IMR-90 (cell line): ENCODE results near the gene AREL1. TPM values are rescaled to one million over a fixed set of nuclear protein-coding genes. Genes with fewer than 3 reads are reported as not detected.

Experiments used
- ATAC-seq: fragments of 200-7000 bp; cut with Tn5 transposase; 2 replicates; pipeline ENCODE4 v1.9.1; 2020; ENCODE audit warnings: low read depth, mild to moderate bottlenecking, moderate library complexity
- BruUV-seq: library from RNA; stranded (reverse); fragments of 400-500 nt; replicated peaks from 2 replicates; lab custom pipeline; 2021; lab: Mats Ljungman, UMichigan
- CTCF ChIA-PET: fragments of 300-600 bp; formaldehyde crosslinking; extraction: SDS; loops from one replicate; lab custom pipeline; 2021; ENCODE audit warnings: antibody characterized with exemption; lab: Yijun Ruan, JAX
- POLR2A ChIA-PET: fragments of 300-600 bp; sonication (Branson Sonifier 250); formaldehyde crosslinking; loops from one replicate; lab custom pipeline; 2022; ENCODE audit warnings: antibody characterized with exemption; ENCODE audit not compliant: unreplicated experiment; lab: Charles Lee
- DNase-seq: peaks from one replicate; pipeline ENCODE4 v3.0.0; 2013
- H2AFZ ChIP-seq: replicated peaks from 2 replicates; pipeline ENCODE3; 2013; ENCODE audit warnings: low read length, mild to moderate bottlenecking; ENCODE audit not compliant: poor library complexity
- H2AK5ac ChIP-seq: 2 replicates; pipeline ENCODE4 v1.6.1; 2013; ENCODE audit warnings: low read depth, low read length, inconsistent platforms
- H2AK9ac ChIP-seq: replicated peaks from 2 replicates; pipeline ENCODE3; 2013; ENCODE audit warnings: mild to moderate bottlenecking, low read depth, low read length, moderate library complexity; ENCODE audit not compliant: poor library complexity
- H2BK120ac ChIP-seq: 2 replicates; pipeline ENCODE4 v1.6.1; 2013; ENCODE audit warnings: low read depth, low read length, inconsistent platforms
- H2BK15ac ChIP-seq: 3 replicates; pipeline ENCODE4 v1.6.1; 2013; ENCODE audit warnings: low read depth, low read length, inconsistent platforms
- H2BK20ac ChIP-seq: 2 replicates; pipeline ENCODE4 v1.6.1; 2013; ENCODE audit warnings: low read depth, mild to moderate bottlenecking, inconsistent platforms, low read length, moderate library complexity
- H2BK5ac ChIP-seq: 2 replicates; pipeline ENCODE4 v1.6.1; 2013; ENCODE audit warnings: mild to moderate bottlenecking, low read depth, low read length, inconsistent platforms; ENCODE audit not compliant: poor library complexity, severe bottlenecking
- H3K14ac ChIP-seq: replicated peaks from 2 replicates; pipeline ENCODE4 v1.6.1; 2013; ENCODE audit warnings: low read depth, low read length, inconsistent platforms
- H3K18ac ChIP-seq: 2 replicates; pipeline ENCODE4 v1.6.1; 2013; ENCODE audit warnings: low read depth, low read length, control low read depth
- H3K23ac ChIP-seq: 2 replicates; pipeline ENCODE4 v1.6.1; 2013; ENCODE audit warnings: low read depth, low read length, inconsistent platforms
- H3K27ac ChIP-seq: 2 replicates; pipeline ENCODE4 v1.5.1; 2013; ENCODE audit warnings: mild to moderate bottlenecking, control low read depth, low read length; ENCODE audit not compliant: insufficient read depth
- H3K27me3 ChIP-seq: 2 replicates; pipeline ENCODE4 v1.6.1; 2013; ENCODE audit warnings: low read length; ENCODE audit not compliant: control insufficient read depth, insufficient read depth
- H3K36me3 ChIP-seq: 2 replicates; pipeline ENCODE4 v1.6.1; 2013; ENCODE audit warnings: low read length, mixed read lengths; ENCODE audit not compliant: control insufficient read depth, insufficient read depth
- H3K4ac ChIP-seq: 2 replicates; pipeline ENCODE4 v1.6.1; 2013; ENCODE audit warnings: low read depth, low read length, inconsistent platforms
- H3K4me1 ChIP-seq: 2 replicates; pipeline ENCODE4 v1.6.1; 2013; ENCODE audit warnings: low read length, mixed read lengths; ENCODE audit not compliant: control insufficient read depth, insufficient read depth
- H3K4me2 ChIP-seq: 2 replicates; pipeline ENCODE4 v1.6.1; 2013; ENCODE audit warnings: low read depth, mild to moderate bottlenecking, control low read depth, low read length, moderate library complexity
- H3K4me3 ChIP-seq: 2 replicates; pipeline ENCODE4 v1.5.1; 2013; ENCODE audit warnings: low read depth, mild to moderate bottlenecking, control low read depth, low read length, moderate library complexity; ENCODE audit not compliant: insufficient read depth
- H3K56ac ChIP-seq: 2 replicates; pipeline ENCODE4 v1.6.1; 2013; ENCODE audit warnings: low read length, inconsistent platforms; ENCODE audit not compliant: insufficient read depth; ENCODE audit errors: extremely low read depth
- H3K79me1 ChIP-seq, 2 experiments: 2 replicates each; pipeline ENCODE4 v1.6.1; 2013; ENCODE audit warnings: low read length in 2 of 2, inconsistent platforms in 1 of 2, low read depth in 1 of 2
- H3K9ac ChIP-seq: 2 replicates; pipeline ENCODE4 v1.6.1; 2013; ENCODE audit warnings: low read depth, low read length, control low read depth
- H3K9me1 ChIP-seq: 2 replicates; pipeline ENCODE4 v1.6.1; 2013; ENCODE audit warnings: low read length, inconsistent platforms; ENCODE audit not compliant: insufficient read depth
- H3K9me3 ChIP-seq: 2 replicates; pipeline ENCODE4 v1.6.1; 2013; ENCODE audit warnings: low read length; ENCODE audit not compliant: control insufficient read depth, insufficient read depth
- H4K20me1 ChIP-seq: 2 replicates; pipeline ENCODE4 v1.6.1; 2013; ENCODE audit warnings: low read length, inconsistent platforms; ENCODE audit not compliant: insufficient read depth
- H4K5ac ChIP-seq: 2 replicates; pipeline ENCODE4 v1.6.1; 2013; ENCODE audit warnings: mild to moderate bottlenecking, low read depth, low read length, control low read depth
- H4K8ac ChIP-seq, 2 experiments: 2 replicates each; pipeline ENCODE4 v1.6.1; 2013; ENCODE audit warnings: low read depth in 2 of 2, low read length in 2 of 2, control low read depth in 1 of 2, inconsistent platforms in 1 of 2
- H4K91ac ChIP-seq: 2 replicates; pipeline ENCODE4 v1.6.1; 2013; ENCODE audit warnings: low read depth, low read length, inconsistent platforms; ENCODE audit not compliant: insufficient read depth
- CEBPB ChIP-seq: IDR thresholded peaks from 2 replicates; pipeline ENCODE4 v1.6.1; 2012; ENCODE audit warnings: low read depth, low read length, improper control_type of control experiment
- CHD1 ChIP-seq: IDR thresholded peaks from 2 replicates; pipeline ENCODE4 v1.6.1; 2012; ENCODE audit warnings: low read depth, low read length, improper control_type of control experiment
- CTCF ChIP-seq: conservative IDR thresholded peaks from 2 replicates; pipeline ENCODE4 v1.5.1; 2012; ENCODE audit warnings: mild to moderate bottlenecking, low read depth, low read length, improper control_type of control experiment
- ELK1 ChIP-seq: fragments of 150-350 bp; IDR thresholded peaks from 2 replicates; pipeline ENCODE4 v1.6.1; 2016; ENCODE audit warnings: low read depth, mild to moderate bottlenecking, low read length, moderate library complexity, borderline replicate concordance
- MAZ ChIP-seq: IDR thresholded peaks from 2 replicates; pipeline ENCODE4 v1.6.1; 2012; ENCODE audit warnings: low read depth, mild to moderate bottlenecking, low read length, improper control_type of control experiment, moderate library complexity, borderline replicate concordance
- MXI1 ChIP-seq: IDR thresholded peaks from 2 replicates; pipeline ENCODE4 v1.6.1; 2012; ENCODE audit warnings: low read depth, mild to moderate bottlenecking, low read length, moderate library complexity, borderline replicate concordance
- POLR2A ChIP-seq: IDR thresholded peaks from 2 replicates; pipeline ENCODE4 v1.6.1; 2012; ENCODE audit warnings: mild to moderate bottlenecking, low read depth, low read length
- RAD21 ChIP-seq: IDR thresholded peaks from 2 replicates; pipeline ENCODE4 v1.6.1; 2012; ENCODE audit warnings: low read length, improper control_type of control experiment
- RCOR1 ChIP-seq: IDR thresholded peaks from 2 replicates; pipeline ENCODE4 v1.6.1; 2012; ENCODE audit warnings: mild to moderate bottlenecking, low read length, improper control_type of control experiment; ENCODE audit not compliant: insufficient replicate concordance
- RFX5 ChIP-seq: IDR thresholded peaks from 2 replicates; pipeline ENCODE4 v1.8.0; 2012; ENCODE audit warnings: low read depth, mild to moderate bottlenecking, low read length, moderate library complexity
- SMC3 ChIP-seq: fragments of 150-350 bp; IDR thresholded peaks from 2 replicates; pipeline ENCODE4 v1.6.1; 2016; ENCODE audit warnings: low read depth, mild to moderate bottlenecking, antibody characterized with exemption, low read length, moderate library complexity
- USF2 ChIP-seq: fragments of 150-350 bp; IDR thresholded peaks from 2 replicates; pipeline ENCODE4 v1.6.1; 2017; ENCODE audit warnings: mild to moderate bottlenecking, antibody characterized with exemption, low read length, low read depth
- WGBS, 2 experiments: methylation state at CpG; one replicate each; pipeline versions ENCODE4 v1.1.5 to v1.1.7; 2013; ENCODE audit warnings: missing lambda C conversion rate in 2 of 2; ENCODE audit not compliant: insufficient read length in 1 of 2; ENCODE audit errors: extremely low coverage in 2 of 2; 5-methylcytosine and 5-hydroxymethylcytosine counted together
- dilution Hi-C: fragments of 300-500 bp; cut with HindIII; formaldehyde crosslinking; loops from one replicate; pipeline ENCODE4 v1.14.3; 2018; ENCODE audit warnings: low sequenced_read_pairs; ENCODE audit not compliant: unreplicated experiment
- in situ Hi-C: fragments of 300-500 bp; cut with MboI; formaldehyde crosslinking; loops from 3 replicates; pipeline ENCODE4 v1.14.3; 2019; ENCODE audit warnings: low sequenced_read_pairs, inconsistent platforms, mixed read lengths
- intact Hi-C: fragments of 100-400 bp; cut with micrococcal nuclease; formaldehyde crosslinking; loops from 2 replicates; pipeline ENCODE4 v1.10.0; 2022
- polyA plus RNA-seq, 3 experiments: library from polyadenylated mRNA; depleted of rRNA; stranded (reverse); fragments of >200 nt; gene quantifications; 2 replicates each; pipeline ENCODE4 v1.2.3, GENCODE V29; 2012; ENCODE audit warnings: low replicate concordance in 1 of 3
- total RNA-seq: library from RNA; depleted of rRNA; stranded (reverse); fragments of >200 nt; gene quantifications from 2 replicates; pipeline ENCODE4 v1.2.3, GENCODE V29; 2012

AREL1 gene
- total and polyA plus RNA-seq, 2 of the 4 experiments (the other 2 are of a cell fraction) = 30.0 to 39.3 TPM

GRCh38 chr14:74702293-74702692, 10.6 kb downstream of the AREL1 start:
- BruUV-seq = no TSS peak
- H3K56ac ChIP-seq = no peak overlapping the region
- H3K9me3 ChIP-seq = peaks cover 3% of the 10 kb centered on the region; the same call in 1 of the 2 replicates
- in situ Hi-C loops (no loop called here), intact Hi-C loops (no loop called here), dilution Hi-C loops (no loop called here)
- peaks cover 5% of the 10 kb centered on the region for H3K4me1 ChIP-seq
- no peak overlapping the region for H4K5ac ChIP-seq
- H3K4ac ChIP-seq = no peak overlapping the region
- CTCF ChIA-PET = no interaction called here
- no peak overlapping the region for H3K23ac ChIP-seq
- H2BK15ac ChIP-seq = no peak overlapping the region
- no peak overlapping the region for H2BK20ac ChIP-seq
- POLR2A ChIA-PET = no interaction called here
- H2BK120ac ChIP-seq = no peak overlapping the region
- H3K4me3 ChIP-seq = no peak overlapping the region
- H3K9ac ChIP-seq = no peak overlapping the region
- H3K27ac ChIP-seq = no peak overlapping the region
- H4K91ac ChIP-seq = no peak overlapping the region
- DNase-seq (no peak), ATAC-seq (no peak)
- H3K14ac ChIP-seq = no peak overlapping the region
- H3K4me2 ChIP-seq = no peak overlapping the region
- no peak overlapping the region for H2AFZ ChIP-seq
- no peaks in the 10 kb centered on the region for H3K36me3 ChIP-seq
- no peak overlapping the region for H2AK9ac ChIP-seq
- no peak overlapping the region for H2AK5ac ChIP-seq
- H3K79me1 ChIP-seq = peaks cover 44 to 68% of the 10 kb centered on the region in 2 experiments
- no peaks in the 10 kb centered on the region for H3K27me3 ChIP-seq
- 100% methylated on average over 1 of the region's 2 CpGs; no CpG with 5 or more reads in 1 of the 2 experiments for WGBS, 2 experiments
- H4K8ac ChIP-seq = no peak overlapping the region
- H3K9me1 ChIP-seq = peaks cover 13% of the 10 kb centered on the region
- TF ChIP-seq CEBPB (no peak), MXI1 (no peak), CHD1 (no peak), POLR2A (no peak), CTCF (no peak), USF2 (no peak), ELK1 (no peak), RAD21 (no peak), RCOR1 (no peak), SMC3 (no peak), MAZ (no peak), RFX5 (no peak)
- H2BK5ac ChIP-seq = no peak overlapping the region
- peaks cover 45% of the 10 kb centered on the region for H4K20me1 ChIP-seq
- no peak overlapping the region for H3K18ac ChIP-seq
